Inflammatory macrophage treated with lipopolysaccharide for 1 hour (primary cell): ENCODE data around the gene CLN6.

ENCODE experiments used
- DNase-seq, 2 donors: peaks; one replicate each; pipeline ENCODE4 v3.0.0-alpha.2; 2020 to 2022

CLN6 gene

DNA sequence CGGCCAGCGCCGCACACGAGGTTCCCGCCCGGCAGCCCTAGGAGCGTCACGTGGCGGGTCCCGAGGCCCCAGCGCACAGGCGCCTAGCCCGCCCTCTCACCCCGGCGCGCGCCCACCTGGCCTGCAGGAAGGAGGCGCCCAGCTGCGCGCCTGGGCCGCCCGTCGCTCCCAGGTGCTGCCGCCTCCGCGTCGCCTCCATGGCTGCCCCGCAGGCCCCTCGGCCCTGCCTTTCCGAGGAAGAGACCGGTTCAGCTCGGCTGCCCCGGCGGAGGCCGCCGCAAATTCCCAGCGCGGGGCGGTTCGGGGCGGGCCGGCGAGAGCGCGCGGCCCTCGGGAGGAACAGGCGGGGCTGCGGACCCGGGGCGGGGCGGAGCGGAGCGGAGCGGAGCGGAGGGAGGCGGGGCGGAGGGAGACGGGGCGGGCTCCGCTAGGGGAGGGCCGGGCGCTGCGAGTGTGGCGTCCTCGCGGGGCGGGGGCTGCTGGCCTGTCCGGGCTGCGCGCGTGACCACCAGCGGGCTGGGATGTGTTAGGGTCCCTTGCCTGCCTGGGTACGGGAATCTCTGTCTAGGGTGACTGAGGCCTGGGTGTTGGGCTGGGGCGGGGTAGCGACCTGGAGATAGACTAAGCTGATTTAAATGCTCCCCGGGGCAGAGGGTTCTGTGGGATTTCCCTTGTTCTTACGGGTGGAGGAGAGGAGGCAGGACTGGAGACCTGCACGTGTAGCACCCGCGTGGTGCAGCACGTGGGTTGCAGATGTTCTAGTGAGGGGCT, at the start of gene CLN6:
TSS of gene CLN6 (minus strand) at position 343 of the 771 bp plus-strand sequence. CDS start at position 199, 144 bp downstream.
- peak; percentile 79 to 90 for DNase-seq

- peak; percentile 40 to 57 for DNase-seq
These were observed 49.3 kb upstream of the CLN6 start for GRCh38 chr15:68278595-68279405.

GRCh38 chr15:68278345-68278594, 48.7 kb upstream of the CLN6 start:
- no peak for DNase-seq

- peak; percentile 93 to 94 for DNase-seq
These were observed 48.2 kb upstream of the CLN6 start, which contains the start of gene FEM1B for GRCh38 chr15:68277603-68278344. Gene FEM1B (plus strand): TSS chr15:68277745. CDS start chr15:68278418, 673 bp downstream.

DNA sequence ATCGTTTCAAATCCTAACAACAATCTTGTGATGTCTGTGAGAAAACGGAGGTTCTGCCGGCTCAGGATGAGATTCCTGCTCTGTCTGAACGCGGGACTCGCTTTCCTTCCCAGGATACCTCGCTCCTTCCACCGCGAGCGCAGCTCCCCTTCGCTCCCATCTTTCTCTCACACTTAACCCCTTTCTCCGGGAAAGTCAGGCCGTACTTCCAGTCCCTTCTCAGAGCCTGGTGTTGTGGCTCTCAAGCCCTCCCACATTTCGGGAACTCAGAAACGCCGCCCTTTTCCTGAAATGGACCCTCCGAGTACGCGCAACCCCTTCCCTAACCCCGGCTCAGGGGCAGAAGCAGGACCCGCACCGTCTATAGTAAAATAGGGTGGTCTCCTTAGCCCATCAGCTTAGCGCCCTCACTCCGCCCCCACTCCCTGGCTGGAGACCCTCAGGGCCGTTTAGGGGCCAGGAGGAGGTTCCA, 47.6 kb upstream of the CLN6 start:
- peak; percentile 48 to 56 for DNase-seq

GRCh38 chr15:68276668-68277067, 47.1 kb upstream of the CLN6 start:
- no peak for DNase-seq

DNA sequence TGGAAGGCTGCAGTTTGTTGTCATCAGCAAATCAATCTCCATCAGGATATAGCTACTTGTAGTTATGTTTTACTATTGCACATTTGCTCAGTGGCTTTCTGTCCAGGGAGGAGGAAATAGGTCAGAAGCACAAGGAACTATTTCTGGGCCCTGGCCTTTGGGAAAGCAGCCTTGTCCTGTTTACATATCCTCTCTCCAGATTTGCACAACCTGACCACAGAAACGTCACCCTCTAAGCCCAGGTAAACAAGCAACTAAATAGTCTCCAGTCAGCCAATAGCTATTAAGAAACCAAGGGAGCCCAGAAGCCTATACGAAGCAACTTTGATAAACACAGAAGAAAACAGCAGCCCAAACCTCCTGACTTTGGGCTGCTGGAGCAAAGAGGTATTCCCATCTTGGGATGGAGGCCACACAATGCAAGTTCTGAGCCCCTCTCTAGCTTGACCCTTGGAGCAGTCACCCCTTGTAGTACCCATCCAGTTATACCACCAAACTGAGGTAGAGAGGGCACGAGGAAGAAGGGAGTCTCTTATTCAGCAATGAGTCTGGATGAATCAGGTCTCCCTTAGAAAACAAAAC, 45.7 kb upstream of the CLN6 start:
- peak; percentile 47 to 87 for DNase-seq

DNA sequence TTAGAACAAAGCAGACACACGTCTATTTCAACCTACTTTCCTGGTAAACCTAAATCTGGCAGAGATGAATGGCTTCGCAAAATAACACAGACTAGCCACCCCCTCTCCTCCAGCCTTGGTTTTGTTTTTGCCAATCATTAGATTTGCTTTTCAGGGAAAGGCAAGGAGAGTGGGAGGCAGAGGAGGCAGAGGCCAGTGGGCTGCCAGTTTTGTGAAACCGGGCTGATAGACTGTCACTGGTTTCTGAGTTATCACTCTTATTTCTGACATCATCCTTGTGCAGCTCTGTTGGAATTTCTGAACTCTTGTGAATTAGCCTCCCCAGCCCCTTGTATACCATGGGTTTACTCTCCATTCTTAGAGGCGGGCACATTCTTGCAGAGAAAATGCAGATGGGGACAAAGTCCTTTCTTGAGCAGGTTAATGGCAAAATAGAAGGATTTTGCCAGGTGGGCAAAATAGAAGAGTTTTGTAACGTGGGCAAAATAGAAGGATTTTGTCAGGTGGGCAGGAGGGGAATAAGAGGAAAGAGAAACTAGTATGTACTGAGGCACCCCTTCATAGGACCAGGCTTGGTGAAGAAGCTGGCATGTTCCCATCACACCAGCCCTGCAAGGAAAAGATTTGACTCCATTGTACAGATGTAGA, 44.8 kb upstream of the CLN6 start:
- DNase-seq = peak; percentile 61 to 92

GRCh38 chr15:68272721-68273271, 43.3 kb upstream of the CLN6 start:
- DNase-seq = peak; percentile 75 to 99

DNA sequence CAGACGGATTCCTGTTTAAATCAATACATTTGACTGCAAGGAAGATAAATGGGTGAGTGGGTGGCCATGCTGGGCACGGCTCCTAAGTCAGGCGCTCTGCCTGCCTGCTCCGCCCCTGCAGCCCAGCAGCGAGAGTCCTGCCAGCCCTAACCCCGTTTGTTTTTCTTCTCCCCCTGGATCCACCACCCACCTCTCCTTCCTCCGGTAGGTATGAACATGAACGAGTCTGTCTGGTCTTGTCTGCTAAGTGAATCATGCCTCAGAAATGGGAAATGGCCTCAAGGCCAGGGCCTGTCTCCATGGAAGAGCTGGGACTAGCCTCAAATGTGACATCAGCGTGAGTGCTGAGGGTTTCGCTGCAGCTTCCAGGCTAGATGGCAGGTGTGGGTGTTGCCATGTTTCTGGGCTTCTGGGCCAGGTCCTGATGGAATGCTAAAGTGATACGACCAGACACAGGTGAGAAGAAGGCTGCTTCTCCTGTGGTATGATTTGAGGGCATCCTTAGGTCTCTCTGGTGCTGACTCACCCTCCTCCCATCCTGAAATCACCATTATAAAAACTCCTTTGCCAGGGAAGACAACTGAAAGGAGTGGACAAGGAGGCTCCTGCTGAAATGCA, 42.4 kb upstream of the CLN6 start:
- DNase-seq = peak in 1 of 2 donors; percentile 52

DNA sequence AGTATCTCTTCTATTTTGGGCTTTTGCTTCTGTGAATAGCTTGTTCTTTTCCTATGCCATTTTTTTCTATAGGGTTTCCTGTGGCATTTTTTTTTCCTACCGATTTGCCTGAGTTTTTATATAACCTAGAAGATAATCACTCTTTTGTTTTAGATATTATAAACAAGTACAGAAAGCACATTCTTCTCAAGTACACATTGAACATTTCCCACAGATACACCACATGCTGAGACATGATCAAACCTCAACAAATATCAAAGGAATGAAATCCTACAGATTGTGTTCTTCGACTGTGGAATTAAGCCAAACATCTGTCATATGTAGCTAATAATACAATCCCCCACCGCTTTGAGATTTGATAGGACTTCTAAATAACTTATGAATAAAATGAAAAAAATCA, 38.9 kb upstream of the CLN6 start:
- DNase-seq = no peak

DNA sequence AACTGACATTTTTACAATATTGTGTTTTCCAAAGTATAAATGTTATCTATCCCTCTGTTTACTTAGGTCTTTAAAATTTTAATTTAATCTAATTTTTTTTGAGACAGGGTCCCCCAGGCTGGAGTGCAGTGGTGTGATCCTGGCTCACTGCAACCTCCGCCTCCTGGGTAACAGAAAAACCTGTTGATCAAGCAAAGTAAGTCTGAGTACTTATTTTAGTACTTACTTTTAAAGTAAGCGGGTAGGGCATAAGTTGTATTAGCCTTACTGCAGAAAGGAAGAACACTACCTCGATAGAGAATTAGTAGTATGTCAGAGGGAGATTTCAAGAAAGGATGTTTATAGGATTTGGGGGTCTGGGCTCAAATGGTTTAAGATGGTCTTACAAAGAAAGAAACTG, 36.1 kb upstream of the CLN6 start:
- DNase-seq = no peak

DNA sequence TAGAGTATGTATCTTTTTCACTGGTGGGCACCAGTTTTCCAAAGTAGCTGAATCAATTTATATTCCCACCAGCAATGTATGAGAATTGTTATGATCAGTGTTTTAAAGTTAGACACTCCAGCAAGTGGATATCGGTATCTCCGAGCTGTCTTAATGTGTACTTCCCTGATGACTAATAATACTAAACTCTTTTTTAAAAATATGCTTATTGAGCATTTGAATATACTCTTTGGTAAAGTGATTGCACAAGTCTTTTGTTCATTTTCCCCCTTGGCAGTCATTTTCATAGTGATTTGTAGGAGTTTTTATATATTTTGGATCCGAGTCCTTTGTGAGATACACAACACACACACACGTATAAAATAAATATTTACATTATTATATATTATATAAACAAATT, 35.6 kb upstream of the CLN6 start:
- DNase-seq = peak; percentile 38 to 72

- DNase-seq = no peak
These were observed 34.8 kb upstream of the CLN6 start for GRCh38 chr15:68264282-68264681.

DNA sequence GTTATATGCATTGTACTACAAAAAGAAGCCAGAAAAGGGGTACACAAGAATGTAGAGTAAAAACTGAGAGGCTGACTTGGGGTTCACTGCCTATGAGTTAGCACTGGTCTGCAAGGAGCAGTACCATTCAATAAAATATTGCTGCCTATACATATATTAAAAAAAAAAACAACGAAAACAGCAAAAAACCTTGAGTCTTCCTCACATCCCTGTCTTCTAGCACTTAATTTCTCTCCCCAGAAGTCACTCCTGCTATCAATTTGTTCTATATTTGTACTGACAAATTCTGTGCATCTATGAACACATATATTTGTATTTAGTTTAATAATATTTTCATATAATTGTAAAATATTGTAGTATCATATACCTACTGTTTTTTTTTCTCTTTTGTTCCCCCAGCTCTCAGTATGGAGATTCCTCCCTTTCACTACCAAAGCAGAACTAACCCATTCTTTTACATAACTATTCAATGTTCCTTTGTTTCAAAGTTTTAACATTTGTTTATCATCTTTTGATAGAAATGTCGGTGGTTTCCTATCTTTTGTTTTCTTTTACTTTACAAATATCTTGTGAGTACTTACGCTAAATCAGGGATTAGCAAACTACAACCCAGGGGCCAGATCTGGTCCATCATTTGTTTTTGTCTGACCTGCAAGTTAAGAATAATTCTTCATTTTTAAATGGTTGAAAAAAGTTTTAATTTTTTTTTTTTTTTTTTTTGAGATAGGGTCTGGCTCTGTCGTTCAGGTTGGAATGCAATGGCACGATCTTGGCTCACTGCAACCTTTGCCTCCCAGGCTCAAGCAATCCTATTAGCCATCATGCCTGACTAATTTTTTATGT, 33.2 kb upstream of the CLN6 start:
- DNase-seq = no peak

- DNase-seq = no peak
These were observed 32.5 kb upstream of the CLN6 start for GRCh38 chr15:68261980-68262379.

- no peak for DNase-seq
These were observed 31.7 kb upstream of the CLN6 start for GRCh38 chr15:68261241-68261640.

GRCh38 chr15:68259883-68260282, 30.4 kb upstream of the CLN6 start:
- no peak for DNase-seq

DNA sequence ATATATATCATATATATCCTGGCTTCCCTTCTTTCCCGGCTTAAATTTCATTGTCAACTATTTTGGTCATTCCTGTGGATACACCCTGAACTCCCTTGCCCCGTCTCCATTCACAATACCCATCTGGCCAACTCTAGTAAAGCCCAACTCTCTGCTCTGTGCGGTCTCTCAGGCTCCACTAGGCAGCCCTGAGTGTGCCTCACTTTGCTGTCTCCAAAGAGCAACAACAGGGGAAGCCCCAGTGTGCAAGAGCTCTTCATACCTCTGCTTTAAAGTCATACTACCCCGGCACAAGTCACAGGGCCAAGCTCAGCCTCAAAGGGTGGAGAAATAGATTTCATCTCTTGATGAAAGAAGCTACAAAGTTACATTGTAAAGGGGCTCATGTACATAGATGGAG, 29.2 kb upstream of the CLN6 start:
- DNase-seq = peak in 1 of 2 donors; percentile 59

GRCh38 chr15:68256675-68257450, 27.3 kb upstream of the CLN6 start:
- peak; percentile 92 to 94 for DNase-seq
